RWPE2 (cell line): ENCODE data around the gene RNF121.

Experiments used
- ATAC-seq: fragments of 200-7000 bp; cut with Tn5 transposase; 3 replicates; pipeline ENCODE4 v1.9.1; 2021; ENCODE audit warnings: low read depth
- DNase-seq: peaks from one replicate; pipeline ENCODE4 v3.0.0-alpha.2; 2020; ENCODE audit warnings: low spot score
- H3K27ac ChIP-seq: fragments of 450-650 bp; 2 replicates; pipeline ENCODE4 v1.5.1; 2017; ENCODE audit warnings: mild to moderate bottlenecking; ENCODE audit not compliant: poor library complexity, severe bottlenecking
- H3K27me3 ChIP-seq: fragments of 250-450 bp; sonication (Bioruptor Pico); 2 replicates; pipeline ENCODE4 v1.5.1; 2021; ENCODE audit warnings: mild to moderate bottlenecking, moderate library complexity; ENCODE audit not compliant: insufficient read depth, poor library complexity, severe bottlenecking
- H3K36me3 ChIP-seq: fragments of 250-450 bp; sonication (Bioruptor Pico); 2 replicates; pipeline ENCODE4 v1.5.1; 2020; ENCODE audit warnings: low read depth, mild to moderate bottlenecking, moderate library complexity
- H3K4me1 ChIP-seq: fragments of 250-450 bp; sonication (Bioruptor Pico); 2 replicates; pipeline ENCODE4 v1.5.1; 2021; ENCODE audit warnings: mild to moderate bottlenecking, moderate library complexity; ENCODE audit not compliant: insufficient read depth, poor library complexity, severe bottlenecking
- H3K4me3 ChIP-seq: fragments of 250-450 bp; sonication (Bioruptor Pico); 2 replicates; pipeline ENCODE4 v1.5.1; 2021; ENCODE audit warnings: mild to moderate bottlenecking, moderate library complexity; ENCODE audit not compliant: severe bottlenecking
- H3K9me3 ChIP-seq: fragments of 250-450 bp; sonication (Bioruptor Pico); 2 replicates; pipeline ENCODE4 v1.5.1; 2021; ENCODE audit warnings: mild to moderate bottlenecking, moderate library complexity; ENCODE audit not compliant: severe bottlenecking
- CTCF ChIP-seq: fragments of 450-650 bp; IDR thresholded peaks from one replicate; pipeline ENCODE4 v1.5.1; 2017; ENCODE audit warnings: mild to moderate bottlenecking, moderate library complexity; ENCODE audit not compliant: poor library complexity, severe bottlenecking

Gene RNF121

GRCh38 chr11:71949034-71949433, 20.2 kb downstream of the RNF121 start:
- no peaks in the 10 kb centered on the region; the same call in none of the 2 replicates for H3K36me3 ChIP-seq
- DNase-seq (no peak), ATAC-seq (no peak)
- no peaks in the 10 kb centered on the region for H3K27me3 ChIP-seq
- H3K9me3 ChIP-seq: no peaks in the 10 kb centered on the region
- peaks cover 28% of the 10 kb centered on the region for H3K4me1 ChIP-seq
- no peak overlapping the region for H3K27ac ChIP-seq
- TF ChIP-seq CTCF: no peak
- H3K4me3 ChIP-seq: no peak overlapping the region

- no peak for TF ChIP-seq CTCF
- Histone ChIP-seq H3K36me3 (peaks cover 2% of the 10 kb centered on the region), H3K27me3 (no peaks in the 10 kb centered on the region), H3K9me3 (no peaks in the 10 kb centered on the region), H3K4me1 (peaks cover 11% of the 10 kb centered on the region), H3K4me3 (no peak overlapping the region), H3K27ac (no peak overlapping the region)
- no peak for ATAC-seq
- DNase-seq: no peak
These were observed 23.0 kb downstream of the RNF121 start for GRCh38 chr11:71951741-71952310.

GRCh38 chr11:71955898-71956456, 27.1 kb downstream of the RNF121 start:
- no peak for TF ChIP-seq CTCF
- Histone ChIP-seq H3K9me3 (no peaks in the 10 kb centered on the region), H3K36me3 (peaks cover 17% of the 10 kb centered on the region), H3K4me1 (no peaks in the 10 kb centered on the region), H3K27ac (no peak overlapping the region), H3K4me3 (no peak overlapping the region), H3K27me3 (no peaks in the 10 kb centered on the region)
- ATAC-seq (no peak), DNase-seq (no peak)

GRCh38 chr11:71962428-71963038, 33.7 kb downstream of the RNF121 start:
- Histone ChIP-seq H3K9me3 (no peaks in the 10 kb centered on the region), H3K27ac (no peak overlapping the region), H3K27me3 (no peaks in the 10 kb centered on the region), H3K4me1 (no peaks in the 10 kb centered on the region), H3K4me3 (no peak overlapping the region), H3K36me3 (peaks cover 51% of the 10 kb centered on the region)
- no peak for ATAC-seq
- no peak for TF ChIP-seq CTCF
- DNase-seq: no peak

GRCh38 chr11:71963468-71963867, 34.6 kb downstream of the RNF121 start:
- no peak overlapping the region for H3K4me3 ChIP-seq

More at GRCh38 chr11:71963468-71963867, 34.6 kb downstream of the RNF121 start:
- no peaks in the 10 kb centered on the region for H3K9me3 ChIP-seq
- TF ChIP-seq CTCF: no peak
- no peak for ATAC-seq
- no peak overlapping the region for H3K27ac ChIP-seq
- no peak for DNase-seq
- no peaks in the 10 kb centered on the region for H3K4me1 ChIP-seq
- peaks cover 54% of the 10 kb centered on the region for H3K36me3 ChIP-seq
- H3K27me3 ChIP-seq: no peaks in the 10 kb centered on the region
